Fibroblast of lung (primary cell): ENCODE results near the gene SHISAL1.

Experiments used
- CTCF ChIP-seq, 2 donors: IDR thresholded peaks in 1 of 2; conservative IDR thresholded peaks in 1 of 2; 1 replicate in 1 of 2; 2 replicates in 1 of 2; pipeline ENCODE4 v1.5.1; 2011 to 2012; ENCODE audit warnings: low read length in 2 of 2, control low read depth in 1 of 2, inconsistent platforms in 1 of 2, low read depth in 1 of 2, mild to moderate bottlenecking in 1 of 2
- EZH2 ChIP-seq: IDR thresholded peaks from 2 replicates; pipeline ENCODE4 v1.5.1; 2012; ENCODE audit warnings: low read length, control low read depth, mild to moderate bottlenecking; ENCODE audit errors: missing control alignments

- TF ChIP-seq CTCF (conservative IDR thresholded peaks at IDR 0.05 in 1 of 2, IDR thresholded peaks at IDR 0.05 in 1 of 2; ENCODE audit: low read depth in 1 of 2, low read length in 2 of 2) (no peak), EZH2 (no peak)
Observed at GRCh38 chr22:44342347-44342956, 29.7 kb upstream of the SHISAL1 start.
